Esophagus muscularis mucosa (tissue), 3 donors: Measurements from ENCODE around the gene TANGO6.

Experiments
- POLR2A ChIP-seq: fragments of 450-650 bp; IDR thresholded peaks from one replicate; pipeline ENCODE4 v1.6.1; 2017; ENCODE audit warnings: antibody characterized with exemption, moderate library complexity, mild to moderate bottlenecking, low read depth
- TF ChIP-seq, protein P1 (sequence below), 3 experiments: fragments of 200-600 bp in 2 of 3; fragments of 450-650 bp in 1 of 3; sonication (generic) in 2 of 3; IDR thresholded peaks; one replicate each; pipeline ENCODE4 v1.5.1; 2017 to 2019; ENCODE audit warnings: antibody characterized with exemption in 3 of 3, mild to moderate bottlenecking in 2 of 3, moderate library complexity in 1 of 3

DNA sequence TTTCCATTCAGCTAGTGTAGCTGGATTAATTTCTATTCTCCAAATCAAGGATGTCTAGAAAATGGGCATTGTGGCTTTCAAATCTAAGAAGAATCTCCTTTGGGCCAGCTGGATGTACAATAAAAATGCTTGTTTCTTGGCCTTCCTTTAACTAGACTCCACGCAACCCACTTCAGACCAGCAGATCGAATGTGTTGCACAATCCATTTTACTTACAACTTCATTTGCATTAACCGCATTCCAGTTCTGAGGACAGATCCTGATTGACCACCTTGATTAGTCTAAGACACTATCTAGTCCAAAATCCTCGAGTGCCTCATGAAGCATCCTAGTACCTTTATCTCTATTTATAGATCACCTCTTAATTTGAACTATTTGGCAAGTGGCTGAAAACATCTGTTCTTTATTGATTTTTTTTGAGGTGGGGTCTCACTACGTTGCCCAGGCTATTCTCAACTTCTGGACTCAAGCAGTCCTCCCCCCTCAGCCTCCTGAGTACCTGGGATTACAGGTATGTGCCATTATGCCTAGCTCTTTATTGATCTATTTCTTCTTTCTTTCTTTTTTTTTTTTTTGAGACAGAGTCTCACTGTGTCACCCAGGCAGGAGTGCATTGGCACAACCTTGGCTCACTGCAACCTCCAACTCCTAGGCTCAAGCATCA lies 241.8 kb downstream of the TANGO6 start:
- TF ChIP-seq, protein P1, sequence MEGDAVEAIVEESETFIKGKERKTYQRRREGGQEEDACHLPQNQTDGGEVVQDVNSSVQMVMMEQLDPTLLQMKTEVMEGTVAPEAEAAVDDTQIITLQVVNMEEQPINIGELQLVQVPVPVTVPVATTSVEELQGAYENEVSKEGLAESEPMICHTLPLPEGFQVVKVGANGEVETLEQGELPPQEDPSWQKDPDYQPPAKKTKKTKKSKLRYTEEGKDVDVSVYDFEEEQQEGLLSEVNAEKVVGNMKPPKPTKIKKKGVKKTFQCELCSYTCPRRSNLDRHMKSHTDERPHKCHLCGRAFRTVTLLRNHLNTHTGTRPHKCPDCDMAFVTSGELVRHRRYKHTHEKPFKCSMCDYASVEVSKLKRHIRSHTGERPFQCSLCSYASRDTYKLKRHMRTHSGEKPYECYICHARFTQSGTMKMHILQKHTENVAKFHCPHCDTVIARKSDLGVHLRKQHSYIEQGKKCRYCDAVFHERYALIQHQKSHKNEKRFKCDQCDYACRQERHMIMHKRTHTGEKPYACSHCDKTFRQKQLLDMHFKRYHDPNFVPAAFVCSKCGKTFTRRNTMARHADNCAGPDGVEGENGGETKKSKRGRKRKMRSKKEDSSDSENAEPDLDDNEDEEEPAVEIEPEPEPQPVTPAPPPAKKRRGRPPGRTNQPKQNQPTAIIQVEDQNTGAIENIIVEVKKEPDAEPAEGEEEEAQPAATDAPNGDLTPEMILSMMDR (IDR thresholded peaks at IDR 0.05) = no peak
- no peak for TF ChIP-seq POLR2A
